ENCODE results near the gene ISOC2. TPM values are rescaled to one million over a fixed set of nuclear protein-coding genes. Genes with fewer than 3 reads are reported as not detected.

Gene ISOC2
- total and polyA plus RNA-seq, 2 donors (not counting 3 experiments of a cell fraction or from before 2014, with no cell fraction given) = 49.3 to 68.7 TPM

DNA sequence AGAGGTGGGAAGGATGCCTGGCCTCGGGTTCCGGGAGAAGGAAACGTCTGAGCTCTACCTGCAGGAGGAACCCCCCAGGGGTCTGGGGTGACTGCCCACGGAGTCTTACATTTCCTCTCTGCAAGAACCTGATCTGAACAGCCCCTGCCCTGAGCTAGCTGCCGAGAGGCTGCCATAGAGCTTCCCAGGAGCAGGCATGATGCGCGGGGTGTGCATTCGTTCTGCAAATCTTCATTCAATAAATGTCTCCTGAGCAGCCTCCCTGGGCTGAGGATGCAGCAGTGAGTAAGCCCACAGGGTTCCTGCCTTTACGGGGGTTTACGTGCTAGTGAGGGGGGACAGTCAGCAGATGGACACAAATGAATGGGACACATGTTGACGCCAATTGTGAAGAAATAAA is 16.8 kb downstream of the ISOC2 start:
- CTCF ChIA-PET = interaction anchor here (0.9 to 1.2 kb wide), 3 partner anchors 23 to 303 kb away, joined by 3 to 6 read pairs (median 3); no protein-coding TSS in a partner anchor
- Histone ChIP-seq H3K79me2 (ENCODE audit: control insufficient read depth, insufficient read depth, low read length) (no peaks in the 10 kb centered on the region), H3K9me1 (replicated peaks; ENCODE audit: control insufficient read depth, extremely low read depth, insufficient read depth, low read length) (no peaks in the 10 kb centered on the region), H4K20me1 (replicated peaks; ENCODE audit: control insufficient read depth, extremely low read depth, insufficient read depth, low read length) (no peaks in the 10 kb centered on the region), H3K27me3 (ENCODE audit: control insufficient read depth in 2 of 2, insufficient read depth in 2 of 2, low read length in 2 of 2) (peaks cover 41 to 42% of the 10 kb centered on the region in 2 experiments), H3K4me1 (ENCODE audit: control insufficient read depth, extremely low read depth, insufficient read depth, low read length) (no peaks in the 10 kb centered on the region), H3K36me3 (ENCODE audit: control insufficient read depth in 2 of 2, extremely low read depth in 1 of 2, insufficient read depth in 2 of 2, low read length in 2 of 2) (no peaks in the 10 kb centered on the region), H2AFZ (ENCODE audit: low read depth, low read length) (no peak overlapping the region), H3K27ac (ENCODE audit: insufficient read depth, low read depth, low read length) (no peak overlapping the region), H3K4me2 (ENCODE audit: insufficient read depth, low read length) (no peak overlapping the region), H3K4me3 (replicated peaks in 1 of 3; ENCODE audit: insufficient read depth in 1 of 3, low read depth in 1 of 3, low read length in 3 of 3) (no peak overlapping the region), H3K9me3 (replicated peaks; ENCODE audit: control insufficient read depth, insufficient read depth, low read length) (no peaks in the 10 kb centered on the region), H3K9ac (replicated peaks; ENCODE audit: extremely low read depth, insufficient read depth, low read length) (no peak overlapping the region)
- dilution Hi-C loops (cut with MboI; ENCODE audit: extremely low pct_ligation_motif_present, low sequenced_read_pairs) = no loop called here
- DNase-seq (ENCODE audit: low read depth, low spot score) = no peak
- no peak for TF ChIP-seq JUN (IDR thresholded peaks at IDR 0.05; ENCODE audit: borderline replicate concordance, insufficient read depth, insufficient read length, low read depth)
- no peak for TF ChIP-seq MYC (IDR thresholded peaks at IDR 0.05; ENCODE audit: low read depth, low read length)
- no peak for TF ChIP-seq CTCF (IDR thresholded peaks at IDR 0.05; ENCODE audit: extremely low read depth in 1 of 2, insufficient read depth in 1 of 2, low read depth in 1 of 2, low read length in 2 of 2)
- TF ChIP-seq, protein P1, sequence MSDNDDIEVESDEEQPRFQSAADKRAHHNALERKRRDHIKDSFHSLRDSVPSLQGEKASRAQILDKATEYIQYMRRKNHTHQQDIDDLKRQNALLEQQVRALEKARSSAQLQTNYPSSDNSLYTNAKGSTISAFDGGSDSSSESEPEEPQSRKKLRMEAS (IDR thresholded peaks at IDR 0.05; ENCODE audit: insufficient read depth, insufficient read length) = no peak
- TF ChIP-seq GATA2 (IDR thresholded peaks at IDR 0.05; ENCODE audit: insufficient read depth, insufficient read length, low read depth, low read length) = no peak
- TF ChIP-seq POLR2AphosphoS5 (IDR thresholded peaks at IDR 0.05; ENCODE audit: insufficient read depth, low read depth, low read length) = no peak
- TF ChIP-seq FOS (IDR thresholded peaks at IDR 0.05; ENCODE audit: borderline replicate concordance, insufficient read depth, low read length) = no peak
- TF ChIP-seq EZH2 (IDR thresholded peaks at IDR 0.05; ENCODE audit: borderline replicate concordance, low read depth, low read length, severe bottlenecking) = no peak
- TF ChIP-seq POLR2A (IDR thresholded peaks at IDR 0.05; ENCODE audit: low read depth, low read length) = no peak
- intact Hi-C loops (cut with micrococcal nuclease) = no loop called here
- BruUV-seq (replicated peaks) = no TSS peak
- POLR2A ChIA-PET = no interaction called here
- FAIRE-seq = no peak
